ENCODE measurements around the gene SIPA1L3.

GRCh38 chr19:37994823-37995130 is 87.8 kb downstream of the SIPA1L3 start:
- TF ChIP-seq CTCF (IDR thresholded peaks at IDR 0.05; ENCODE audit: low read depth, low read length) (no peak), MAX (IDR thresholded peaks at IDR 0.05; ENCODE audit: low read depth, low read length) (no peak), POLR2A (IDR thresholded peaks at IDR 0.05; ENCODE audit: extremely low read depth, insufficient read length) (no peak), MYC (IDR thresholded peaks at IDR 0.05; ENCODE audit: low read depth, low read length) (no peak)

Measured in NB4 (cell line).